ENCODE measurements around the gene TMEM156.

GRCh38 chr4:39045827-39046221 lies 13.6 kb upstream of the TMEM156 start:
- TF ChIP-seq, protein P1, sequence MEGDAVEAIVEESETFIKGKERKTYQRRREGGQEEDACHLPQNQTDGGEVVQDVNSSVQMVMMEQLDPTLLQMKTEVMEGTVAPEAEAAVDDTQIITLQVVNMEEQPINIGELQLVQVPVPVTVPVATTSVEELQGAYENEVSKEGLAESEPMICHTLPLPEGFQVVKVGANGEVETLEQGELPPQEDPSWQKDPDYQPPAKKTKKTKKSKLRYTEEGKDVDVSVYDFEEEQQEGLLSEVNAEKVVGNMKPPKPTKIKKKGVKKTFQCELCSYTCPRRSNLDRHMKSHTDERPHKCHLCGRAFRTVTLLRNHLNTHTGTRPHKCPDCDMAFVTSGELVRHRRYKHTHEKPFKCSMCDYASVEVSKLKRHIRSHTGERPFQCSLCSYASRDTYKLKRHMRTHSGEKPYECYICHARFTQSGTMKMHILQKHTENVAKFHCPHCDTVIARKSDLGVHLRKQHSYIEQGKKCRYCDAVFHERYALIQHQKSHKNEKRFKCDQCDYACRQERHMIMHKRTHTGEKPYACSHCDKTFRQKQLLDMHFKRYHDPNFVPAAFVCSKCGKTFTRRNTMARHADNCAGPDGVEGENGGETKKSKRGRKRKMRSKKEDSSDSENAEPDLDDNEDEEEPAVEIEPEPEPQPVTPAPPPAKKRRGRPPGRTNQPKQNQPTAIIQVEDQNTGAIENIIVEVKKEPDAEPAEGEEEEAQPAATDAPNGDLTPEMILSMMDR (conservative IDR thresholded peaks at IDR 0.05 in 1 of 2, IDR thresholded peaks at IDR 0.05 in 1 of 2; ENCODE audit: extremely low read depth in 1 of 2, insufficient read depth in 1 of 2, low read depth in 1 of 2, low read length in 2 of 2) = no peak
- TF ChIP-seq EZH2 (IDR thresholded peaks at IDR 0.05; ENCODE audit: borderline replicate concordance, low read length) = no peak

Measured in mammary epithelial cell (primary cell).